Rectal smooth muscle tissue (tissue), 1 donor: ENCODE results near the gene ATF6B.
"Not testable (repeated sequence)": the region's sequence is repeated elsewhere in the genome, so short reads cannot be mapped to it uniquely, and the experiment has no call there.

ENCODE experiments used
- H3K27ac ChIP-seq: one replicate; pipeline ENCODE4 v1.7.0; 2013; ENCODE audit warnings: low read depth, low read length, inconsistent platforms
- H3K27me3 ChIP-seq: one replicate; pipeline ENCODE4 v1.7.0; 2013; ENCODE audit warnings: low read length; ENCODE audit not compliant: control insufficient read depth, insufficient read depth
- H3K36me3 ChIP-seq: one replicate; pipeline ENCODE4 v1.7.0; 2013; ENCODE audit warnings: low read length; ENCODE audit not compliant: control insufficient read depth, insufficient read depth
- H3K4me1 ChIP-seq: one replicate; pipeline ENCODE4 v1.7.0; 2013; ENCODE audit warnings: low read length; ENCODE audit not compliant: control insufficient read depth, insufficient read depth
- H3K4me3 ChIP-seq: one replicate; pipeline ENCODE4 v1.7.0; 2013; ENCODE audit warnings: low read length
- H3K9ac ChIP-seq: one replicate; pipeline ENCODE4 v1.7.0; 2013; ENCODE audit warnings: low read length

ATF6B gene

DNA sequence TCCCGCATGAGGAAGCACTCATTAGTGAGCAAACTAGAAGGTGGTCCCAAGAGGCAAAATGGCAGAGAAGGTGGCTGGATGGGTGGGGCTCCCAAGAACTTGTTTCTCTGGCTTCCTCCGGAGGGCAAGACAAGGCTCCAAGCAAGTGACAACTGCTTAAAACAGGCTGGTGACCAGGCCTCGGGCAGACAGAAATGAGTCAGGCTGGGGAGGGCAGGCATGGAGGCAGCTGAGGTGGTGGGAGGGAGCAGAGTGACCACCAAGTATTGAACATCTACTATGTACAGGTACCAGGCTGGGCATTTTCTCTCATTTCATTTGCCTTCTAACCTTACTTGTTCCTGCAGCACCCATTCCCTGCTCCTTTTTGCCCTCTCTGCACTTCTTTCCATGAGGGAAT, 52.3 kb downstream of the ATF6B start:
- Histone ChIP-seq H3K27me3 (no peaks in the 10 kb centered on the region), H3K27ac (no peak overlapping the region), H3K9ac (no peak overlapping the region), H3K4me3 (no peak overlapping the region), H3K36me3 (no peaks in the 10 kb centered on the region), H3K4me1 (peaks cover under 1% of the 10 kb centered on the region)

DNA sequence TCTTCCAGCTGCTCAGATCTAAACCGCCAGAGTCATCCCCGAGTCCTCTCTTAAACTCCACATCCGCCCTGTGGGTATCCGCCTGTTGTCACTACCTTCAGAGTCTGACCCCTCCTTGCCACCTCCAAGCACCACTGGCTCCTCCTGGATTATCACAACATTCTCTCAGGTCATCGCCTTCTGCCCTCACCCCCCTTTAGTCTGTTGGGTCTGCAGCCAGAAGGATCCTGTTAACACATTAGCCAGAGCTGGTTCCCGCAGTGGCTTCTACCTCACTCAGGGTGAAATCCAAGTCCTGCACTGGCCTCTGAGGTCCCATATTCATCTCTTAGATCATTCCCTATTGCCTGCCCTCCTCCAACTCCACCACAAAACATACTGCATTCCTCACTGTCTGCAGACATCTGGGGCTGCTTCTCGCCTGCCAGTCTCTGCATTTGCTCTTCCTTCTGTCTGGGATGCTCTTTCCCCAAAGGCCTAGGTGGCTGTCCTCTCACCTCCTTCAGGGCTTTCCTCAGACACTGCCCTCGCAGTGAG, 53.0 kb downstream of the ATF6B start:
- Histone ChIP-seq H3K4me3 (no peak overlapping the region), H3K27ac (no peak overlapping the region), H3K9ac (no peak overlapping the region), H3K4me1 (no peaks in the 10 kb centered on the region), H3K27me3 (no peaks in the 10 kb centered on the region), H3K36me3 (no peaks in the 10 kb centered on the region)

DNA sequence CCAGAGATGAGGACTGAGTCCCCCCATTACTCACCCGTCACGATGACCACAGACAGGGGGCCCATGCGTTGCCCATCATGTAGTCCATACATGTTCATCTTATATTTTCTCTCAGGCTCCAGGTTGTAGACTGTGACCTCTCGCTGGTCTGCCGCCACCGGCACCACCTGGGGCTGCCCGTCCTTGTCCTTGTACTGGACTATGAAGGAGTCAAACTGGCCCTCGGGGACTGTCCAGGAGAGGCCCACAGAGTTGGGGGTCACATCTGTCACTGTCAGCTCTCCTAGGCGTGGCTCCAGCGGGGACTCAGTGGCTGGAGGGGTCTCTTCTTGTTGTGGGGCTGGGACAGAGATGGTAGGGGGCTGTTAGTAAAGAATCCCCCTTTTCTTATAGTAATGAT, 54.4 kb downstream of the ATF6B start:
- H3K36me3 ChIP-seq: peaks cover 4% of the 10 kb centered on the region

DNA sequence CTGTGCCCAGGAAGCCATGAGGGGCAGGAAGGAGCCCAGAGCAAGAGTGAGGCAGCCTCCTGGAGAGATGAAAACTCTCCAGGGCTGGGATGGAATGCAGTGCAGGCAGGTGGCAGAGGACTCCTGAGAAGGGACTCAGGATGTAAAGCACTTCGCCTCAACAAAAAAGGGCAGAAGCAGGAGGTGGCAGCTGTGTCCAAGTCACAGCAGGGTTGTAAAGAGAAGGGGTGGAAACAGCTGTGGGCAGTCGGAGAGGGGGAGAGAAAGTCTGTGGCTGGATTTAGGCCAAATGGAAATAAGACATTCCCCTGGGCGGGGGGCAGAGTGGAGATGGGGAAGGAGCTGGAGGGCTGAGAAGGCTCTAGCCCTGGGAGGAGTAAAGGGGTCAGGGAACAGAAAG, 54.9 kb downstream of the ATF6B start:
- Histone ChIP-seq H3K36me3 (peaks cover 4% of the 10 kb centered on the region), H3K27ac (no peak overlapping the region), H3K4me1 (no peaks in the 10 kb centered on the region), H3K4me3 (no peak overlapping the region), H3K9ac (no peak overlapping the region), H3K27me3 (no peaks in the 10 kb centered on the region)

More for the DNA sequence above, 54.4 kb downstream of the ATF6B start:
- no peak overlapping the region for H3K9ac ChIP-seq
- no peak overlapping the region for H3K27ac ChIP-seq
- H3K4me1 ChIP-seq: no peaks in the 10 kb centered on the region
- H3K27me3 ChIP-seq: no peaks in the 10 kb centered on the region
- H3K4me3 ChIP-seq: no peak overlapping the region

DNA sequence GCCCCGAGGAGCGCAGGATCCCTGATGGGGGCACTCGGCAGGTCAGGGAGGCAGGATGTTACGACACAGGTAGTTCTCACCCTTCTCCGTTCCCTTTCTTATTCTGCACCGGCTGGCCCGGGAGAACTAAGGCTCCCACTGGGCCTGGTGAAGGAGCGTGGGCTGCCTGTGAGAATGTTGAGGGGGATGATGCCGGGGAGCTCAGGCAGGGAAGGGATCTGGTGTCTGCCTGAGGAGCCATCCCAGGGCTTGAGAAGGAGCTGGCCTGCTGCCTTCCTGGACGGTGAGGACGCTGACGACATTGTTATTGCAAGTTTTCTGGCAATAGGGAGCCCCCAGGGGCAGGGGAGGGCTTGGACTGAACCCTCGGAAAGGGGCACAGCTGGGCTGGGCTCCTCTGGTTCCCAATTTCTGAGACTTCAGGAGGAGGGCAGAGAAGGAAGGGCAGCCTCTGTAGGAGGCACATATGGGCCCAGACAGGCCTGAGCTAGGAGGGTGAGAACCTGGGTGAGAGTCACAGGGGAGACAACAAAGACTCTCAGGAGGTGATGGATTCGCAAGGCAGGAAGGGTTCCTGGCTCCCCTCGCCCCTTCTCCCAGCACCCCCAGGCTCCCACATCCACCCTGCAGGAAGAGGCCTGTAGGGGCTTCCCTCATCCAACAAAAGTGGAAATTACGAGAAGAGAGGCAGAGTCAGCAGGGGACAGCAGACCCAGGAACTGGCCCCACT, 57.1 kb downstream of the ATF6B start:
- Histone ChIP-seq H3K4me3 (no peak overlapping the region), H3K36me3 (peaks cover 4% of the 10 kb centered on the region), H3K9ac (no peak overlapping the region), H3K27me3 (no peaks in the 10 kb centered on the region), H3K4me1 (no peaks in the 10 kb centered on the region), H3K27ac (peak overlapping the region; percentile 48)

DNA sequence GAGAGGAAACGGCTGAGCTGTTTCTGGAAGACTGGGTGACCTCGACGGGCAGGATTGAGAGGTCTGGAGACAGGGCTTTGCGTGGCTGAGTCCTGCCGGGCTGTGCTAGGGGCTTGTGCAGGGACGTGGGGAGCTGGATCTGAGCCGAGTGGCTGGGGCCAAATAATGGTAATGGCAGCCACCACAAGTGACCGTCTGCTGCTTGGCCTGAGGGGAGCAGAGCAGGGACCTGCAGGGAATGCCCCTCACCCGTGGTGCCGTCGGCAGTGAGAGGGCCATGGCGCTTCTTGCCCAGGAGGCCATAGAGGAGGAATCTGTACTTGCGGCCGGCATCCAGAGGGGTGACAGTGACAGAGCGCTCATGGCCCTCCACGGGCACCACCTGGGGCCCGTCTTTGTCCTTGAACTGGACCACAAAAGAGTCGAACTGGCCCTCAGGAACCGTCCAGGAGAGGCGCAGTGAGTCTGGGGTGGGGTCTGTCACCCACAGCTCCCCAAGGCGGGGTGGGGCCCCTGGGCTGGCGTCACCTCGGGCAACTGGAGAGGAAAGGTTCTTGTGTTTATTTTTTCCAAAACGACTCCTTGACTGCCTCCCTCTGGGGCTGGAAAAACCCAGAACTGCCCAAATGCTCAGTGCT, 58.0 kb downstream of the ATF6B start:
- Histone ChIP-seq H3K4me1 (no peaks in the 10 kb centered on the region), H3K27ac (no peak overlapping the region), H3K36me3 (peaks cover 4% of the 10 kb centered on the region), H3K4me3 (no peak overlapping the region), H3K9ac (no peak overlapping the region), H3K27me3 (no peaks in the 10 kb centered on the region)

DNA sequence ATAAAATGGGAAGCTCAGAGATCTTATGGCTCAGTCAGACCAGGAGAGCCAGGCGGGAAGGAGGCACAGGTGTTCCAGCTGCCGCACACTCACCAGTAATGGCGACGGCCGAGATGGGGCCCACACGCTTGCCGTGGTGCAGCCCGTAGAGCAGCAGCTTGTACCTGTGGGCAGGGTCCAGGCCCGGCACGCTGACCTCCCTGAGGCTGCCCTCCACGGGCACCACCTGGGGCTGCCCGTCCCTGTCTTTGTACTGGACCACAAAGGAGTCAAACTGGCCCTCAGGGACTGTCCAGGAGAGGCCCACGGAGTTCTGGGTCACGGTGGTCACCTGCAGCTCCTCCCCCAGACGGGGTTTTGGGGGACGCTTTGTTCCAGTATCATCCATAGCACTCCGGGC, 58.6 kb downstream of the ATF6B start:
- Histone ChIP-seq H3K4me1 (no peaks in the 10 kb centered on the region), H3K27me3 (no peaks in the 10 kb centered on the region), H3K36me3 (peaks cover 7% of the 10 kb centered on the region), H3K27ac (no peak overlapping the region), H3K4me3 (no peak overlapping the region), H3K9ac (no peak overlapping the region)

DNA sequence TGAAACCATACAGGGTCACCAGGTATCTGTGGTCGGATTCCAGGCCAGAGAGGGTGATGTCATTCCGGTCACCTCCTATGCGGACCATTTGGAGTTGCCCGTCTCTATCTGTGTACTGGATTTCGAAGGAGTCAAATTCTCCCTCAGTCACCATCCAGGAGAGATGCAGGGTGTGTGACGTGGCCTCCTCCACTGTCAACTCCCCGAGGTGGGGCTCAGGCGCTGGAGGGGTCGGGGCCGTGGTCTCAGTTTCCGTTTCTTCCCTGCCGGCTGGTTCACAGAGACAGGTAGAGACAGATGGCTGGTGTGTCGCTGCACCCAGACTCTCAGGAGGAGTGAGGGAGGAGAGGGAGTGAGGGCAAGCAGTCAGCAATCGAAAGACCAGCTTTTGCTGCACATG, 59.2 kb downstream of the ATF6B start:
- H3K4me3 ChIP-seq: no peak overlapping the region
- H3K27ac ChIP-seq: no peak overlapping the region
- H3K27me3 ChIP-seq: no peaks in the 10 kb centered on the region
- H3K9ac ChIP-seq: no peak overlapping the region
- H3K36me3 ChIP-seq: peaks cover 8% of the 10 kb centered on the region
- no peaks in the 10 kb centered on the region for H3K4me1 ChIP-seq

DNA sequence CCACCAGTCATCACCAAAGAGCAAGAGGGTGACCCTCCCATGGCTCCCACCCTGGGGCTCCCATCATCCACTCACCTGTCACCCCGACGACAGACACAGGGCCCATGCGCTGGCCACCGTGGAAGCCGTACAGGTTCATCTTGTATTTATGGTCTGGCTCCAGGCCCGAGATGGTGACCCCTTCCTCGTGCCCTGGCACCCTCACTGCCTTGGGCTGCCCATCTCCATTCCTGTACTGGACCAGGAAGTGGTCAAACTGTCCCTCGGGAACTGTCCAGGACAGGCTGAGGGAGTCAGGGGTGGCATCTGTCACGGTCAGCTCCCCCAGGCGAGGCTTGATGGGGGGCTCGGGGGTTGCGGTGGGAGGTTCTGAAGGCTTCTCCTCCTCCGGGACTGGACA, 59.7 kb downstream of the ATF6B start:
- H3K9ac ChIP-seq, H3K4me3 ChIP-seq, H3K36me3 ChIP-seq, H3K27me3 ChIP-seq, H3K4me1 ChIP-seq, H3K27ac ChIP-seq: not testable (repeated sequence)

DNA sequence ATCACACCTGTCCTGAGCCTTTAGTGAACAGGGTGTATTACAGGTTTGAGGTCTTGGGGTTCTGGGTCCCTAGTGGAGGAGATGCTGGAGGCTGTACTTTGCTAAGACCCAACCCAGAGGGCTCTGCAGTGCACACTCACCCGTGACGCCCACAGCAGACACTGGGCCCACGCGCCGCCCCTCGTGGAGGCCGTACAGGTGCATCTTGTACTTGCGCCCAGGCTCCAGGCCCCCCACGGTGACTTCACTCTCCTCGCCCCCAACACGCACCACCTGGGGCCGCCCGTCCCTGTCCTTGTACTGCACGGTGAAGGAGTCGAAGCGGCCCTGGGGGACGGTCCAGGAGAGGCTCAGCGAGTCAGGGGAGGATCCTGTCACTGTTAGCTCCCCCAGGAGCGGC, 60.5 kb downstream of the ATF6B start:
- H3K4me3 ChIP-seq, H3K27me3 ChIP-seq, H3K27ac ChIP-seq, H3K36me3 ChIP-seq, H3K4me1 ChIP-seq, H3K9ac ChIP-seq: not testable (repeated sequence)
